ENCODE measurements around the gene KIF2C. TPM values are rescaled to one million over a fixed set of nuclear protein-coding genes. Genes with fewer than 3 reads are reported as not detected.

The KIF2C gene
- total RNA-seq, 2 experiments from 2014 or later, result 140 to 159 TPM

GRCh38 chr1:44724296-44724954 is 15.2 kb upstream of the KIF2C start:
- Histone ChIP-seq H3K9me2 (ENCODE audit: insufficient read depth, low read length) (no peaks in the 10 kb centered on the region), H3K79me2 (ENCODE audit: insufficient read depth, low read depth, low read length) (no peaks in the 10 kb centered on the region), H2AFZ (ENCODE audit: low read length) (no peak overlapping the region), H4K20me1 (ENCODE audit: insufficient read depth, low read length) (no peaks in the 10 kb centered on the region), H3K4me1 (ENCODE audit: insufficient read depth, low read length, poor library complexity, severe bottlenecking) (peaks cover 53% of the 10 kb centered on the region), H3K9me3 (ENCODE audit: low read length) (no peaks in the 10 kb centered on the region), H3K4me2 (ENCODE audit: low read length) (no peak overlapping the region), H3K36me3 (ENCODE audit: insufficient read depth, low read length) (no peaks in the 10 kb centered on the region), H3K27ac (ENCODE audit: low read depth, low read length, poor library complexity, severe bottlenecking) (no peak overlapping the region), H3K4me3 (ENCODE audit: low read depth, low read length, poor library complexity, severe bottlenecking) (no peak overlapping the region)
- BruUV-seq (replicated peaks), result no TSS peak
- no peak for TF ChIP-seq CTCF (conservative IDR thresholded peaks at IDR 0.05; ENCODE audit: low read length)
- no peak for TF ChIP-seq EZH2phosphoT487 (IDR thresholded peaks at IDR 0.05; ENCODE audit: borderline replicate concordance, low read depth, low read length)
- intact Hi-C loops (cut with micrococcal nuclease; ENCODE audit: unreplicated experiment), result loop anchor here (5.0 kb wide), 1 partner anchor 578 kb away; no protein-coding TSS in a partner anchor
- CTCF ChIA-PET (ENCODE audit: unreplicated experiment), result interaction anchor here (0.6 kb wide), 1 partner anchor 13 kb away, joined by 10 read pairs; no protein-coding TSS in a partner anchor
- no peak for DNase-seq (ENCODE audit: low spot score)
- POLR2A ChIA-PET, result interaction anchor here (1.3 to 4.8 kb wide), 2 partner anchors 12 to 579 kb away, joined by 7 to 80 read pairs; no protein-coding TSS in a partner anchor

- H3K4me1 ChIP-seq (ENCODE audit: insufficient read depth, low read length, poor library complexity, severe bottlenecking), result peaks cover 52% of the 10 kb centered on the region
- no peak overlapping the region for H3K27ac ChIP-seq (ENCODE audit: low read depth, low read length, poor library complexity, severe bottlenecking)
- no peak overlapping the region for H3K4me2 ChIP-seq (ENCODE audit: low read length)
- no peaks in the 10 kb centered on the region for H3K9me3 ChIP-seq (ENCODE audit: low read length)
- no peak overlapping the region for H2AFZ ChIP-seq (ENCODE audit: low read length)
- no peak overlapping the region for H3K4me3 ChIP-seq (ENCODE audit: low read depth, low read length, poor library complexity, severe bottlenecking)
- ChIA-PET CTCF (ENCODE audit: unreplicated experiment) (interaction anchor here (0.6 kb wide), 1 partner anchor 51 kb away, joined by 3 read pairs; no protein-coding TSS in a partner anchor), POLR2A (interaction anchor here (0.6 to 9.1 kb wide), 3 partner anchors 10 to 779 kb away, joined by 3 to 137 read pairs (median 80); no protein-coding TSS in a partner anchor)
- H3K9me2 ChIP-seq (ENCODE audit: insufficient read depth, low read length), result no peaks in the 10 kb centered on the region
- no peak for DNase-seq (ENCODE audit: low spot score)
- H3K79me2 ChIP-seq (ENCODE audit: insufficient read depth, low read depth, low read length), result no peaks in the 10 kb centered on the region
- no peaks in the 10 kb centered on the region for H3K36me3 ChIP-seq (ENCODE audit: insufficient read depth, low read length)
- no TSS peak for BruUV-seq (replicated peaks)
- H4K20me1 ChIP-seq (ENCODE audit: insufficient read depth, low read length), result no peaks in the 10 kb centered on the region
- TF ChIP-seq EZH2phosphoT487 (IDR thresholded peaks at IDR 0.05; ENCODE audit: borderline replicate concordance, low read depth, low read length) (no peak), CTCF (conservative IDR thresholded peaks at IDR 0.05; ENCODE audit: low read length) (no peak)
- intact Hi-C loops (cut with micrococcal nuclease; ENCODE audit: unreplicated experiment), result loop anchor here (5.0 kb wide), 1 partner anchor 577 kb away; no protein-coding TSS in a partner anchor
Measured at GRCh38 chr1:44724955-44725698, 14.5 kb upstream of the KIF2C start.

Measured in OCI-LY7 (cell line).